Left lung (tissue), 10 donors: ENCODE data around the gene OLFM2. TPM values are rescaled to one million over a fixed set of nuclear protein-coding genes. Genes with fewer than 3 reads are reported as not detected.

Experiments used
- ATAC-seq: fragments of 200-7000 bp; cut with Tn5 transposase; one replicate; pipeline ENCODE4 v1.9.1; 2020; ENCODE audit warnings: moderate library complexity
- DNase-seq, 4 donors: peaks; one replicate each; pipeline ENCODE4 v3.0.0-alpha.2; 2013 to 2020
- H3K27ac ChIP-seq, 2 donors: fragments of 200-600 bp; sonication (generic) in 1 of 2; one replicate each; pipeline versions ENCODE4 v1.5.0 to v1.8.0; 2020 to 2021
- H3K27me3 ChIP-seq, 2 donors: fragments of 200-600 bp; sonication (generic) in 1 of 2; one replicate each; pipeline versions ENCODE4 v1.5.0 to v1.8.0; 2020 to 2021
- H3K36me3 ChIP-seq, 2 donors: fragments of 200-600 bp; sonication (generic) in 1 of 2; one replicate each; pipeline versions ENCODE4 v1.5.0 to v1.8.0; 2020 to 2021
- H3K4me1 ChIP-seq, 2 donors: fragments of 200-600 bp; one replicate each; pipeline ENCODE4 v1.8.0; 2021
- H3K4me3 ChIP-seq, 2 donors: fragments of 200-600 bp; sonication (generic) in 1 of 2; one replicate each; pipeline versions ENCODE4 v1.5.0 to v1.8.0; 2020 to 2021; ENCODE audit warnings: mild to moderate bottlenecking in 1 of 2
- H3K9me3 ChIP-seq, 2 donors: fragments of 200-600 bp; sonication (generic) in 1 of 2; one replicate each; pipeline versions ENCODE4 v1.5.0 to v1.8.0; 2020 to 2021
- CTCF ChIP-seq, 2 donors: fragments of 200-600 bp; sonication (generic) in 1 of 2; IDR thresholded peaks; one replicate each; pipeline versions ENCODE4 v1.5.0 to v1.8.0; 2021; ENCODE audit warnings: antibody characterized with exemption in 2 of 2
- intact Hi-C, 2 donors: fragments of 100-400 bp; cut with DNase I; formaldehyde crosslinking; loops; one replicate each; pipeline versions ENCODE4 v1.11.2 to v1.14.2; 2022
- polyA plus RNA-seq, 6 donors: library from polyadenylated mRNA; unstranded; fragments of 120-200 nt; gene quantifications; one replicate each; pipeline ENCODE4 v1.2.1, GENCODE V29; 2013; ENCODE audit not compliant: insufficient read length in 6 of 6
- total RNA-seq, 2 donors: library from RNA; stranded (reverse); fragmentation: NEBNext Ultra II Directional; extraction: Animal tissue kit (Norgen Biotek cat#: 25700); gene quantifications; one replicate each; pipeline ENCODE4 v1.2.1, GENCODE V29; 2021
- donor health status: DM: no; HTN: yes; CAD: no.
- donor health status: DM: no; HTN: no; CAD: no.

Gene OLFM2
- total and polyA plus RNA-seq, 8 donors, result 7.6 to 33.9 (median 27.8) TPM

DNA sequence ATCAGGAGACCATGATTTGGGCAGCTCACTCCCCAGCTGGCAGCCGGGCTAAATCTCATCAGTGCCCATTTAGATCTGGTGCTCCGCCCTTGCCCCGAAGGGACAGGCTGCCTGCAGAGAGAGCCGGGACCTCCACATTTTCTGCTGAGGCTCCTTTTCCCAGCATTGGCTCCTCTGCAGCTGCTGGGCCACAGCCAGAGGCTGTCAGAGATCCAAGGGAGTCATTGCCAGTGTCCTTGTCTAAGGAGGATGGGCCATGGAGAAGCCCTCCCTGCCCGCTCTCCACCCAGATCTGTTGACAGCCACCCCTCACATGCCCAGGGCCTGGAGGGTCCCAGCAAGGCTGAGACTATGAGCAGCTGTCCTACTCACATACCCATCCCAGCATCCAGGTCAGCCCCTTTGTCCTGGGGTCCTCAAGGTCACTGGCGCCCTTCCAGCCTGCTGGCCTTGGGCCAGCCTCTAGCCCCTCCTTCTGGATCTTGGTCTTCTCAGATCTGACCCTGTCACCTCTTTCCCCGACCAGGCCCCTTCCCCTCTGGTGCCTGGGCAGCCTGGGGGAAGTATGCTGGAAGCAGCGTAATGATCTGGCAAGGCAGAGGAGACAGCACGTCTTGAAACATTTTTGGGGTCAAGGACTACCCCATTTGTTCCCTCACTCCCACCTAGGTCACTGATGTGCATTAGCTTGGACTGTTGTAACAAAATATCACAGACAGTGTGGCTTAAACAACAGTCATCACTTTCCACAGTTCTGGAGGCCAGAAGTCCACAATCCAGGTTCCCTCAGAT, 93.3 kb downstream of the OLFM2 start:
- DNase-seq, result peak in 1 of 4 donors; percentile 42
- H3K4me1 ChIP-seq, result no peaks in the 10 kb centered on the region
- intact Hi-C loops, result no loop called here
- peaks cover 0 to 11% of the 10 kb centered on the region in 2 donors for H3K9me3 ChIP-seq
- H3K27ac ChIP-seq, result no peak overlapping the region
- no peaks in the 10 kb centered on the region for H3K27me3 ChIP-seq
- no peak for TF ChIP-seq CTCF (IDR thresholded peaks at IDR 0.05)
- H3K4me3 ChIP-seq, result no peak overlapping the region
- H3K36me3 ChIP-seq, result peaks cover 0 to 98% of the 10 kb centered on the region in 2 donors
- ATAC-seq, result no peak

GRCh38 chr19:9839415-9839814, 96.9 kb downstream of the OLFM2 start:
- peaks cover 0 to 11% of the 10 kb centered on the region in 2 donors for H3K9me3 ChIP-seq
- H3K27me3 ChIP-seq, result no peaks in the 10 kb centered on the region
- no peak for TF ChIP-seq CTCF (IDR thresholded peaks at IDR 0.05)
- ATAC-seq, result no peak
- peaks cover 0 to 68% of the 10 kb centered on the region in 2 donors for H3K36me3 ChIP-seq
- no peak overlapping the region for H3K4me3 ChIP-seq
- DNase-seq, result peak in 2 of 4 donors; percentile 62 to 86
- no peak overlapping the region for H3K27ac ChIP-seq
- intact Hi-C loops, result no loop called here
- peaks cover 8 to 21% of the 10 kb centered on the region in 2 donors for H3K4me1 ChIP-seq

GRCh38 chr19:9838324-9838723, 98.0 kb downstream of the OLFM2 start:
- intact Hi-C loops, result no loop called here

GRCh38 chr19:9836021-9836420, 100.3 kb downstream of the OLFM2 start:
- no peaks in the 10 kb centered on the region for H3K27me3 ChIP-seq
- peaks cover 0 to 38% of the 10 kb centered on the region in 2 donors for H3K36me3 ChIP-seq
- DNase-seq, result no peak
- no peak for TF ChIP-seq CTCF (IDR thresholded peaks at IDR 0.05)
- no peak overlapping the region for H3K27ac ChIP-seq
- peak overlapping the region; percentile 79 to 99 for H3K4me3 ChIP-seq
- intact Hi-C loops, result no loop called here
- no peak for ATAC-seq
- H3K4me1 ChIP-seq, result peaks cover 8 to 21% of the 10 kb centered on the region in 2 donors
- H3K9me3 ChIP-seq, result no peaks in the 10 kb centered on the region

More at GRCh38 chr19:9838324-9838723, 98.0 kb downstream of the OLFM2 start:
- no peaks in the 10 kb centered on the region for H3K27me3 ChIP-seq
- H3K9me3 ChIP-seq, result peaks cover 0 to 5% of the 10 kb centered on the region in 2 donors
- H3K36me3 ChIP-seq, result peaks cover 0 to 57% of the 10 kb centered on the region in 2 donors
- peaks cover 8 to 21% of the 10 kb centered on the region in 2 donors for H3K4me1 ChIP-seq
- no peak for ATAC-seq
- DNase-seq, result no peak
- TF ChIP-seq CTCF (IDR thresholded peaks at IDR 0.05), result no peak
- no peak overlapping the region for H3K27ac ChIP-seq
- no peak overlapping the region for H3K4me3 ChIP-seq

DNA sequence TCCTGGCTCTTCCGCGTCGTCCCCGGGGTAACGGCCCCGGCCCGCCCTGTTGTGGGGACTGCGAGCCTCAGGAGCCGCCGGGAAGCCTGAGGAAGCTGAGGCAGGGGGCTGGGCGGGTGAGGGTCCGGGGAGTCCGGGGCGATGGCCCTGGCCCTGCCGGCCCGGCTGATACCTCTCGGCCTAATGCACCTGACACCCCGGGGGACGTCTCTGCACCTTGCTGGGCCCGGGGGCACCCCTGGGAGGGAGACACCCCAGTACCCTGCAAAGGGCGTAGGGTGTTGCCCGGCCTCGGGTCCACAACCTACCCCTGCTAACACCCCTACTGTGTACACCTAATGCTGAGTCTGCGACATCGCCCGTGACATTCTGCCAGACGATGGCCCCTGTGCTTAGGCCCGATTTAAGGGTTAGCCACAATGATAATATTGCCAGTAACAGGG, 100.8 kb downstream of the OLFM2 start:
- intact Hi-C loops, result no loop called here
- Histone ChIP-seq H3K36me3 (peaks cover 0 to 37% of the 10 kb centered on the region in 2 donors), H3K9me3 (no peaks in the 10 kb centered on the region), H3K4me3 (peak overlapping the region; percentile 79 to 99), H3K4me1 (peaks cover 8 to 21% of the 10 kb centered on the region in 2 donors), H3K27ac (peak overlapping the region in 1 of 2 donors; percentile 70), H3K27me3 (no peaks in the 10 kb centered on the region)
- TF ChIP-seq CTCF (IDR thresholded peaks at IDR 0.05), result no peak
- no peak for DNase-seq
- peak; percentile 11 for ATAC-seq
